WTC11 (cell line): ENCODE measurements around the gene EIF3L. TPM values are rescaled to one million over a fixed set of nuclear protein-coding genes. Genes with fewer than 3 reads are reported as not detected.

ENCODE experiments used
- ATAC-seq: fragments of 200-7000 bp; cut with Tn5 transposase; 2 replicates; pipeline ENCODE4 v1.10.0; 2021; ENCODE audit warnings: mild to moderate bottlenecking, moderate library complexity
- CTCF ChIA-PET: fragments of 300-600 bp; sonication (Branson Sonifier 250); formaldehyde crosslinking; loops from one replicate; lab custom pipeline; 2021; ENCODE audit warnings: antibody characterized with exemption; lab: Charles Lee
- POLR2A ChIA-PET: fragments of 350-600 bp; sonication (Branson Sonifier 250); formaldehyde crosslinking; loops from one replicate; lab custom pipeline; 2021; ENCODE audit warnings: antibody characterized with exemption; lab: Charles Lee
- DNase-seq: peaks from one replicate; pipeline ENCODE4 v3.0.0; 2021; ENCODE audit warnings: low spot score
- H3K27ac Mint-ChIP-seq: 2 replicates; pipeline ENCODE4 v1.8.0; 2021; ENCODE audit warnings: mixed read lengths
- H3K27me3 Mint-ChIP-seq: 2 replicates; pipeline ENCODE4 v1.8.0; 2021; ENCODE audit warnings: low read depth, mild to moderate bottlenecking, moderate library complexity, mixed read lengths
- H3K36me3 Mint-ChIP-seq: 2 replicates; pipeline ENCODE4 v1.8.0; 2021; ENCODE audit warnings: mixed read lengths
- H3K4me1 Mint-ChIP-seq: 2 replicates; pipeline ENCODE4 v1.8.0; 2022; ENCODE audit warnings: mixed read lengths
- H3K4me3 Mint-ChIP-seq: 2 replicates; pipeline ENCODE4 v1.8.0; 2021; ENCODE audit warnings: mild to moderate bottlenecking, moderate library complexity, mixed read lengths
- H3K9me3 Mint-ChIP-seq: 2 replicates; pipeline ENCODE4 v1.8.0; 2021; ENCODE audit warnings: mixed read lengths
- AR ChIP-seq: fragments of 250-450 bp; sonication (Bioruptor Pico); IDR thresholded peaks from 2 replicates; pipeline ENCODE4 v1.9.0; 2021; ENCODE audit warnings: mild to moderate bottlenecking
- EMX1 ChIP-seq: fragments of 250-450 bp; sonication (Bioruptor Pico); IDR thresholded peaks from 2 replicates; pipeline ENCODE4 v1.8.0; 2021; ENCODE audit warnings: mild to moderate bottlenecking
- GABPB1 ChIP-seq: sonication (generic); formaldehyde crosslinking; IDR thresholded peaks from 2 replicates; pipeline ENCODE4 v1.8.1; 2023; ENCODE audit warnings: mild to moderate bottlenecking, missing genetic modification reagents
- HMGA2 ChIP-seq: fragments of 250-450 bp; sonication (Bioruptor Pico); IDR thresholded peaks from 2 replicates; pipeline ENCODE4 v1.4.0; 2021; ENCODE audit warnings: mild to moderate bottlenecking, moderate library complexity
- OVOL2 ChIP-seq: fragments of 250-450 bp; sonication (Bioruptor Pico); IDR thresholded peaks from 2 replicates; pipeline ENCODE4 v1.9.0; 2021; ENCODE audit warnings: mild to moderate bottlenecking, borderline replicate concordance
- RELA ChIP-seq: sonication (generic); formaldehyde crosslinking; IDR thresholded peaks from 2 replicates; pipeline ENCODE4 v1.8.1; 2022; ENCODE audit warnings: missing genetic modification reagents, mild to moderate bottlenecking, borderline replicate concordance
- RORB ChIP-seq: fragments of 250-450 bp; sonication (Bioruptor Pico); IDR thresholded peaks from 2 replicates; pipeline ENCODE4 v1.9.0; 2021; ENCODE audit warnings: mild to moderate bottlenecking
- SOX15 ChIP-seq: fragments of 250-450 bp; sonication (Bioruptor Pico); IDR thresholded peaks from 2 replicates; pipeline ENCODE4 v1.9.0; 2021; ENCODE audit warnings: mild to moderate bottlenecking
- TEAD4 ChIP-seq: sonication (generic); formaldehyde crosslinking; IDR thresholded peaks from 2 replicates; pipeline ENCODE4 v1.8.0; 2022; ENCODE audit warnings: mild to moderate bottlenecking, missing genetic modification reagents
- ZBTB21 ChIP-seq: sonication (generic); formaldehyde crosslinking; IDR thresholded peaks from 2 replicates; pipeline ENCODE4 v1.8.1; 2023; ENCODE audit warnings: mild to moderate bottlenecking, missing genetic modification reagents, borderline replicate concordance
- ZNF121 ChIP-seq: sonication (generic); formaldehyde crosslinking; IDR thresholded peaks from 2 replicates; pipeline ENCODE4 v1.8.0; 2023; ENCODE audit warnings: missing genetic modification reagents
- ZNF138 ChIP-seq: sonication (generic); formaldehyde crosslinking; conservative IDR thresholded peaks from 2 replicates; pipeline ENCODE4 v1.8.1; 2022; ENCODE audit warnings: mild to moderate bottlenecking, moderate library complexity, missing genetic modification reagents
- ZNF263 ChIP-seq: sonication (generic); formaldehyde crosslinking; IDR thresholded peaks from 2 replicates; pipeline ENCODE4 v1.8.1; 2022; ENCODE audit warnings: low read depth, mild to moderate bottlenecking, moderate library complexity, missing genetic modification reagents
- ZNF532 ChIP-seq: fragments of 250-450 bp; sonication (Bioruptor Pico); IDR thresholded peaks from 2 replicates; pipeline ENCODE4 v1.9.0; 2021; ENCODE audit warnings: mild to moderate bottlenecking, borderline replicate concordance
- total RNA-seq: library from RNA; stranded (reverse); gene quantifications from 3 replicates; pipeline ENCODE4 v1.2.3, GENCODE V29; 2021
- TF ChIP-seq, protein P1 (sequence below): sonication (generic); formaldehyde crosslinking; IDR thresholded peaks from 2 replicates; pipeline ENCODE4 v1.8.0; 2023; ENCODE audit warnings: missing genetic modification reagents, mild to moderate bottlenecking, borderline replicate concordance
- TF ChIP-seq, protein P2 (sequence below): sonication (generic); formaldehyde crosslinking; IDR thresholded peaks from 2 replicates; pipeline ENCODE4 v1.8.1; 2023; ENCODE audit warnings: mild to moderate bottlenecking, missing genetic modification reagents

EIF3L gene
- total RNA-seq, 1 experiment from 2014 or later: 611 TPM

DNA sequence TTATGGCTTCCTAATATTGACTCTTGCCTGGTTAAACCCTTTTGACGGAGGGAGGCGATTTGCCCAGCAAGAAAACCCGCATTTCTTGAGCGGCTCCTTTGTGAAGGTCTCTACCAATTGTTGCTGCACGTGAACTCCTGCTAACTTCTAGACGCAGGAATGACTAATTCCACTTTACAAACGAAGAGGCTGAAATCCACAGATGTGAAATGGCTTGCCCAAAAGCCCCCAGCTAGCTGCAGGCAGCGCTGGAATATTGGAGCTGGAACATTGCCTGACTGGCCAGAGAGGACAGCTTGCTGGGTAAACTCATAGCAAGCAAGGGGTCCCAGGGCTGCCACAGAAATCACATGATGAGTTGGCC, 40.9 kb upstream of the EIF3L start:
- no peak overlapping the region for H3K27ac Mint-ChIP-seq
- no peaks in the 10 kb centered on the region for H3K36me3 Mint-ChIP-seq
- H3K9me3 Mint-ChIP-seq: no peaks in the 10 kb centered on the region
- peaks cover 53% of the 10 kb centered on the region for H3K27me3 Mint-ChIP-seq
- H3K4me3 Mint-ChIP-seq: peak overlapping the region; percentile 84
- no peak for TF ChIP-seq EMX1 (CRISPR knock-in tag)
- no peak for TF ChIP-seq ZNF121 (CRISPR knock-in tag)
- no peak for TF ChIP-seq HMGA2 (CRISPR knock-in tag)
- TF ChIP-seq ZNF138 (CRISPR knock-in tag): 0 out of 2 replicates have a peak, but pooled peaks have one; percentile 0
- CTCF ChIA-PET: interaction anchor here (0.6 to 4.0 kb wide), 19 partner anchors 10 to 374 kb away, joined by 3 to 79 read pairs (median 4); partner anchors contain the start of genes ANKRD54 and GALR3
- POLR2A ChIA-PET: interaction anchor here (0.6 to 3.3 kb wide), 7 partner anchors 10 to 1372 kb away, joined by 3 to 42 read pairs (median 4); partner anchors contain the start of gene ANKRD54
- ATAC-seq: no peak
- DNase-seq: no peak
- H3K4me1 Mint-ChIP-seq: peaks cover 35% of the 10 kb centered on the region

DNA sequence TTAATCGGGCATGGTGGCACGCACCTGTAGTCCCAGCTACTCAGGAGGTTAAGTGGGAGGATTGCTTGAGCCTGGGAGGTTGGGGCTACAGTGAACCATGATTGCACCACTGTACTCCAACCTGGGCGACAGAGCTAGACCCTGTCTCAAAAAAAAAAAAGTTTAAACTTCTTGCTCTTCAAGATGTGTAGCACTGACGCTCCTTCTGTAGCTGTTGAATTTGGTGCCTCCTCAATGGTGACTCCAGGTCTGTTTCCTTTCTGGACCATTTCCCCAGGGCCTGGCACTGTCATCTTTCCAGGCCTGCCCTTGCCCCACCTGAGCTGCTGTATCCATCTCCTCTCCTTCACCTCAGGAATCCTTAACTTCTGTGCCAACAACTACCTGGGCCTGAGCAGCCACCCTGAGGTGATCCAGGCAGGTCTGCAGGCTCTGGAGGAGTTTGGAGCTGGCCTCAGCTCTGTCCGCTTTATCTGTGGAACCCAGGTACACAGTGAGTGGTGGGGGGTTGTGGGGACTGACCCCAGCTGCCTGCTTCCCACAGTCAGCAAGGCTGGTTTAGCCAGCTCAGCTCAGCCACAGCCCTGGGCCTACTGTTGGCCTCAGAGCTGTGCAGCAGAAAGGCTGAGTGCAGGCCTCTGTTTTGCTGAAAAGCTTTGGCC, 39.4 kb upstream of the EIF3L start:
- no peak for ATAC-seq
- no peak overlapping the region for H3K27ac Mint-ChIP-seq
- H3K4me3 Mint-ChIP-seq: no peak overlapping the region
- CTCF ChIA-PET: interaction anchor here (1.1 to 4.0 kb wide), 3 partner anchors 8 to 54 kb away, joined by 3 to 79 read pairs (median 25); no protein-coding TSS in a partner anchor
- peaks cover 5% of the 10 kb centered on the region for H3K36me3 Mint-ChIP-seq
- peaks cover 40% of the 10 kb centered on the region for H3K27me3 Mint-ChIP-seq
- peaks cover 27% of the 10 kb centered on the region for H3K4me1 Mint-ChIP-seq
- no peaks in the 10 kb centered on the region for H3K9me3 Mint-ChIP-seq
- POLR2A ChIA-PET: interaction anchor here (0.7 kb wide), 2 partner anchors 126 to 146 kb away, joined by 3 read pairs; no protein-coding TSS in a partner anchor
- TF ChIP-seq RORB (CRISPR knock-in tag): no peak
- TF ChIP-seq SOX15 (CRISPR knock-in tag): no peak
- TF ChIP-seq ZBTB21 (CRISPR knock-in tag): no peak
- no peak for TF ChIP-seq GABPB1 (CRISPR knock-in tag)
- TF ChIP-seq ZNF263: no peak
- no peak for TF ChIP-seq RELA (CRISPR knock-in tag)
- TF ChIP-seq TEAD4 (CRISPR knock-in tag): no peak
- no peak for TF ChIP-seq OVOL2 (CRISPR knock-in tag)
- TF ChIP-seq, protein P1, sequence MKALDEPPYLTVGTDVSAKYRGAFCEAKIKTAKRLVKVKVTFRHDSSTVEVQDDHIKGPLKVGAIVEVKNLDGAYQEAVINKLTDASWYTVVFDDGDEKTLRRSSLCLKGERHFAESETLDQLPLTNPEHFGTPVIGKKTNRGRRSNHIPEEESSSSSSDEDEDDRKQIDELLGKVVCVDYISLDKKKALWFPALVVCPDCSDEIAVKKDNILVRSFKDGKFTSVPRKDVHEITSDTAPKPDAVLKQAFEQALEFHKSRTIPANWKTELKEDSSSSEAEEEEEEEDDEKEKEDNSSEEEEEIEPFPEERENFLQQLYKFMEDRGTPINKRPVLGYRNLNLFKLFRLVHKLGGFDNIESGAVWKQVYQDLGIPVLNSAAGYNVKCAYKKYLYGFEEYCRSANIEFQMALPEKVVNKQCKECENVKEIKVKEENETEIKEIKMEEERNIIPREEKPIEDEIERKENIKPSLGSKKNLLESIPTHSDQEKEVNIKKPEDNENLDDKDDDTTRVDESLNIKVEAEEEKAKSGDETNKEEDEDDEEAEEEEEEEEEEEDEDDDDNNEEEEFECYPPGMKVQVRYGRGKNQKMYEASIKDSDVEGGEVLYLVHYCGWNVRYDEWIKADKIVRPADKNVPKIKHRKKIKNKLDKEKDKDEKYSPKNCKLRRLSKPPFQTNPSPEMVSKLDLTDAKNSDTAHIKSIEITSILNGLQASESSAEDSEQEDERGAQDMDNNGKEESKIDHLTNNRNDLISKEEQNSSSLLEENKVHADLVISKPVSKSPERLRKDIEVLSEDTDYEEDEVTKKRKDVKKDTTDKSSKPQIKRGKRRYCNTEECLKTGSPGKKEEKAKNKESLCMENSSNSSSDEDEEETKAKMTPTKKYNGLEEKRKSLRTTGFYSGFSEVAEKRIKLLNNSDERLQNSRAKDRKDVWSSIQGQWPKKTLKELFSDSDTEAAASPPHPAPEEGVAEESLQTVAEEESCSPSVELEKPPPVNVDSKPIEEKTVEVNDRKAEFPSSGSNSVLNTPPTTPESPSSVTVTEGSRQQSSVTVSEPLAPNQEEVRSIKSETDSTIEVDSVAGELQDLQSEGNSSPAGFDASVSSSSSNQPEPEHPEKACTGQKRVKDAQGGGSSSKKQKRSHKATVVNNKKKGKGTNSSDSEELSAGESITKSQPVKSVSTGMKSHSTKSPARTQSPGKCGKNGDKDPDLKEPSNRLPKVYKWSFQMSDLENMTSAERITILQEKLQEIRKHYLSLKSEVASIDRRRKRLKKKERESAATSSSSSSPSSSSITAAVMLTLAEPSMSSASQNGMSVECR: no peak
- TF ChIP-seq, protein P2, sequence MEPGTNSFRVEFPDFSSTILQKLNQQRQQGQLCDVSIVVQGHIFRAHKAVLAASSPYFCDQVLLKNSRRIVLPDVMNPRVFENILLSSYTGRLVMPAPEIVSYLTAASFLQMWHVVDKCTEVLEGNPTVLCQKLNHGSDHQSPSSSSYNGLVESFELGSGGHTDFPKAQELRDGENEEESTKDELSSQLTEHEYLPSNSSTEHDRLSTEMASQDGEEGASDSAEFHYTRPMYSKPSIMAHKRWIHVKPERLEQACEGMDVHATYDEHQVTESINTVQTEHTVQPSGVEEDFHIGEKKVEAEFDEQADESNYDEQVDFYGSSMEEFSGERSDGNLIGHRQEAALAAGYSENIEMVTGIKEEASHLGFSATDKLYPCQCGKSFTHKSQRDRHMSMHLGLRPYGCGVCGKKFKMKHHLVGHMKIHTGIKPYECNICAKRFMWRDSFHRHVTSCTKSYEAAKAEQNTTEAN (CRISPR knock-in tag): no peak
- no peak for TF ChIP-seq ZNF532 (CRISPR knock-in tag)
- no peak for TF ChIP-seq AR (CRISPR knock-in tag)
- DNase-seq: no peak
